ENCODE data around the gene TROAP.
"Not testable (repeated sequence)": the region's sequence is repeated elsewhere in the genome, so short reads cannot be mapped to it uniquely, and the experiment has no call there.

TROAP gene

DNA sequence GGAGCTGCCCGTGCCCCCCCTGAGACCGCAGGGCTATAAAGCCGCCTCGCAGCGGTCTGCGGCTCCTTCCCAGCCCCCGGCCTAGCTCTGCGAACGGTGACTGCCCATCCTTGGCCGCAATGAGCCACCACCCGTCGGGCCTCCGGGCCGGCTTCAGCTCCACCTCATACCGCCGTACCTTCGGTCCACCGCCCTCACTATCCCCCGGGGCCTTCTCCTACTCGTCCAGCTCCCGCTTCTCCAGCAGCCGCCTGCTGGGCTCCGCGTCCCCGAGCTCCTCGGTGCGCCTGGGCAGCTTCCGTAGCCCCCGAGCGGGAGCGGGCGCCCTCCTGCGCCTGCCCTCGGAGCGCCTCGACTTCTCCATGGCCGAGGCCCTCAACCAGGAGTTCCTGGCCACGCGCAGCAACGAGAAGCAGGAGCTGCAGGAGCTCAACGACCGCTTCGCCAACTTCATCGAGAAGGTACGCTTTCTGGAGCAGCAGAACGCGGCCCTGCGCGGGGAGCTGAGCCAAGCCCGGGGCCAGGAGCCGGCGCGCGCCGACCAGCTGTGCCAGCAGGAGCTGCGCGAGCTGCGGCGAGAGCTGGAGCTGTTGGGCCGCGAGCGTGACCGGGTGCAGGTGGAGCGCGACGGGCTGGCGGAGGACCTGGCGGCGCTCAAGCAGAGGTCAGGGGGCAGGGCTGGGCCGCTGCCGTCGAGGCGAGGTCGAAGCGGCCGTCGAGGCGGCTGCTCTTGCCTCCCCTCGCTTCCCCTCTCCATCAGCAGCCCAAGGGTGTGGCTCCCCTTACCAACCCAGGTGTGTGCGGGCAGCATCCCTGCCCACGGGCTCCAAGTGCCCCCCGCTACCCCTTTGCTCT is 27.7 kb upstream of the TROAP start, which contains the start of gene PRPH:
Gene PRPH, plus strand, starts transcription at position 66 of the 855 bp plus-strand sequence. Its CDS starts 54 bp downstream, at position 120.
- DNase-seq = no peak

DNA sequence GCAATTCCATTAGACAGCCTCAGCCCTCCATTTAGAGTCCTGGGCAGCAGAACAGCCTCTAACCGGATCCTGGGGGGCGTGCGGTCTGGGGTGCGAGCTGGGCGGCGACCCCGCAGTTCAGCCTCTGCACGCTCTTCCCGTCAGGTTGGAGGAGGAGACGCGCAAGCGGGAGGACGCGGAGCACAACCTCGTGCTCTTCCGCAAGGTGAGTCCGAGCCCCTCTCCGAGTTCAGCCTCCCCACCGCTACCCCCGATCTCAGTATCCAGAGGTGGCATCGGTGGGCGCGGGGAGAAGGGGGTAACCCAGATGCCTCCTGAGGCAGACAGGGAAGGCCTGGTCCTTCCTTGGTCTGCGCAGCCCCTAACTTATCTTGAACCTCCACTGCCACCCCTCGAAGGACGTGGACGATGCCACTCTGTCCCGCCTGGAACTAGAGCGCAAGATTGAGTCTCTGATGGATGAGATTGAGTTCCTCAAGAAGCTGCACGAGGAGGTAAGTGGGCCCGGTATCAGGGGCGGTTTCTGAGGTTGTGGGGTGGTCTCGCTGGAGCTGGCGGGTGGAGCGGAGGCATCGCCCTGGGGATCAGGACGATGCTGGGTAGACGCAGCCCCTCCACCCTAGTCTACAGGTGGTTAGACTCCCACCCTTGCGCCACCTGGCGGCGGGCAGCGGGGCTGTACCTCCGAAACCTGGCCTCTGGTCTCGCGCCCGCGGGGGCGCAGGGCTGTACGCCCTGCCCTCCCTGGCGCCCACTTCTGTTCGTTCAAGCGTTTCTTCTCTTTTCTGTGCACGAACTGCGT is 26.8 kb upstream of the TROAP start:
- DNase-seq = peak in 1 of 2 donors; percentile 41

DNA sequence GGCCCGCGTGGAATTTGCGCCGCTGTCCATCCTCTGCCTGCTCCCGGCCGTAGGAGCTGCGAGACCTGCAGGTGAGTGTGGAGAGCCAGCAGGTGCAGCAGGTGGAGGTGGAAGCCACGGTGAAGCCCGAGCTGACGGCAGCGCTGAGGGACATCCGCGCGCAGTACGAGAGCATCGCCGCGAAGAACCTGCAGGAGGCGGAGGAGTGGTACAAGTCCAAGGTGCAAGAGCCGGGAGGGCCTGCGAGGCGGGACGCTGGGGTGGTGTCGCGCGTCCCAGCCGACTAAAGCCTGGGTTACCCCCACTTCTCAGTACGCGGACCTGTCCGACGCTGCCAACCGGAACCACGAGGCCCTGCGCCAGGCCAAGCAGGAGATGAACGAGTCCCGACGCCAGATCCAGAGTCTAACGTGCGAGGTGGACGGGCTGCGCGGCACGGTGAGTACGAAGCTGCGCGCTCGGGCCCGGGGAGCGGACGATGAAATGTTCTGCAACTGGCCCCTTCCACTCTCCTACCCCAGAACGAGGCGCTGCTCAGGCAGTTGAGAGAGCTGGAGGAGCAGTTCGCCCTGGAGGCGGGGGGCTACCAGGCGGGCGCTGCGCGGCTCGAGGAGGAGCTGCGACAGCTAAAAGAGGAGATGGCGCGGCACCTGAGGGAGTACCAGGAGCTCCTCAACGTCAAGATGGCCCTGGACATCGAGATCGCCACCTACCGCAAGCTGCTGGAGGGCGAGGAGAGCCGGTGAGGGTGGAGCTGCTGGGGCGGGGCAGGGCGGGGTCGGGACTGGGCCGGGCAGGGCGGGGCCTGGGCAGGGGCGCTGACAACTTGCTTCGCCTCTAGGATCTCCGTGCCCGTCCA is 26.0 kb upstream of the TROAP start:
- peak; percentile 35 to 50 for DNase-seq

GRCh38 chr12:49297695-49298060 is 25.4 kb upstream of the TROAP start:
- no peak for DNase-seq

- peak; percentile 24 to 47 for DNase-seq
Observed at GRCh38 chr12:49298160-49298559, 24.9 kb upstream of the TROAP start.

DNA sequence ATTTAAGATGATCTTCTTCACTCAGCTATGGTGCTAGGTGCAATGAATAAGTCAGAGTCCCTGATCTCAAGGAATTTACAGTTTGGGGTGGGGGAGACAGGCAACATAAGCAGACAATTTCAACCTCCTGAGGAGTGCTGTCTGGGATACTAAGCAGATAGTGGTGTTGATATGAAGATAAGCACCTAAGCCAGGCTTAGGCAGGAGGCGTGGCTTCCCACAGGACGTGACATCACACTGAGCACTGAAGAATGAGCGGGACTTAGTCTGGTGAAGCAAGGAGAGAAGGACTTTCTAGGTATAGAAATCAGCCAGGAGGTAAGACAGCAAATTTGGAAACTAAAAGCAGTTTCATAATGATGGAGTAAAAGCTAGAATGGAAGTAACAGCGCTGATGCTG is 21.3 kb upstream of the TROAP start:
- no peak for DNase-seq

- DNase-seq = no peak
Observed at GRCh38 chr12:49304161-49304560, 18.9 kb upstream of the TROAP start.

DNA sequence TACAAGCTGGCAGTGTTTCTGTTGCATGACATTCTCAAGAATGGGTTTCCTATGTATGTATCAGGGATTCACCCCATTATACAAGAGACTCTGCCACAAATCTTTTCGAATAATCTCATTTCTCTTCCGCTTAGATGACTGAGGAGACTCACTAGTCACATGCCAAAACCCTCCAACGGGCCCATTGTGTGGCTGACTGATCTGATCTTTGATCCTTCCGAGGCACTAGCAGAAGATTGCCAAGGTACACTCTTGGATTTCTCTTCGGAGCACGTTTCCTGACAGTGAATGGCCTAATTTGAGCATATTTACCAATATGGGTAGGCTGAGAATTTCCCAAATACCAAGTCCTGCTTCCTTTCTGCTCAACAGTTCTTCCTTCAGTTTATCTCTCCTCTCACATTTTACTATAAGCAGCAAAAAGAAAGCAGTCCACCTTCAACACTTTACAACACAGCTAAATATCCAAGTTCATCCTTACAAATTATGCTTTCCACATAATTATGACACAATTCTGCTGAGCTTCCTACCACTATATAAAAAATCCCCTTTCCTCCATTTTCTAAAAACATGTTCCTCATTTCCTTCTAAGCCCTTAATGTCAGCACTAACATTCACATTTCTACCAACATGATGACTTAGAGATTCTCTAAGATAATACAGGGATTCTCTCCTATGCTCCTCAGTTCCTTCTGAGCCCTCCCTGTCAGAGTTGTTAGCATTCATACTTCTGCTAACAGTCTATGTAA is 17.1 kb upstream of the TROAP start:
- peak; percentile 71 to 80 for DNase-seq

DNA sequence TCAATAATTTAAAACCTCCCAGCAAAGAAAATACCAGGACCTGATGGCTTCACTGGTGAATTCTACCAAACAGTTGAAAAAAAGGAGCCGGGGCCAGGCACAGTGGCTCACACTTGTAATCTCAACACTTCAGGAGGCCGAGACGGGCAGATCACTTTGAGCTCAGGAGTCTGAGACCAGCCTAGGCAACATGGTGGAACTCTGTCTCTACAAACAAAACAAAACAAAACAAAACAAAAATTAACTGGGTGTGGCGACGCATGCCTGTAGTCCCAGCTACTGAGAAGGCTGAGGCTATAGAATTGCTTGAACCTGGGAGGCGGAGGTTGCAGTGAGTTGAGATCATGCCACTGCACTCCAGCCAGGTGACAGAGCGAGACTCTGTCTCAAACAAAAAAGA is 13.7 kb upstream of the TROAP start:
- no peak for DNase-seq

DNA sequence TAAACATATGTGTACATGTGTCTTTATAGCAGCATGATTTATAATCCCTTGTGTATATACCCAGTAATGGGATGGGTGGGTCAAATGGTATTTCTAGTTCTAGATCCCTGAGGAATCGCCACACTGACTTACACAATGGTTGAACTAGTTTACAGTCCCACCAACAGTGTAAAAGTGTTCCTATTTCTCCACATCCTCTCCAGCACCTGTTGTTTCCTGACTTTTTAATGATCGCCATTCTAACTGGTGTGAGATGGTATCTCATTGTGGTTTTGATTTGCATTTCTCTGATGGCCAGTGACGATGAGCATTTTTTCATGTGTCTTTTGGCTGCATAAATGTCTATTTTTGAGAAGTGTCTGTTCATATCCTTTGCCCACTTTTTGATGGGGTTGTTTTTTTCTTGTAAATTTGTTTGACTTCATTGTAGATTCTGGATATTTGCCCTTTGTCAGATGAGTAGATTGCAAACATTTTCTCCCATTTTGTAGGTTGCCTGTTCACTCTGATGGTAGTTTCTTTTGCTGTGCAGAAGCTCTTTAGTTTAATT is 12.5 kb upstream of the TROAP start:
- not testable (repeated sequence) for DNase-seq

GRCh38 chr12:49314811-49315210 is 8.2 kb upstream of the TROAP start:
- peak in 1 of 2 donors; percentile 56 for DNase-seq

GRCh38 chr12:49317118-49317517 is 5.9 kb upstream of the TROAP start:
- not testable (repeated sequence) for DNase-seq

GRCh38 chr12:49320411-49321103 is 2.5 kb upstream of the TROAP start:
- DNase-seq = not testable (repeated sequence)

DNA sequence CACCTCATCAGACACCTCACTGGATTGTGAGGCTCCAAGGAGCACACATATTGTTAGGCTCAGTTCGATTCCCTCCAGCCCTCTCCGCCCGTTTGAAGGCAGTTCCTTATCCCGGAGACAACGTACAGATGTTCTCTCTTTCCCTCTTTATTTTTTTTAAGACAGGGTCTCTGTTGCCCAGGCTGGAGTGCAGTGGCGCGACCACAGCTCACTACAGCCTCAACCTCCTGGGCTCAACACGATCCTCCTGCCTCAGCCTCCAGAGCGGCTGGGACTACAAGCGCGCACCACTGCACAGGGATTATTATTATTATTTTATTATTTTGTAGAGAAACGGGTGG is 718 bp upstream of the TROAP start:
- no peak for DNase-seq

DNA sequence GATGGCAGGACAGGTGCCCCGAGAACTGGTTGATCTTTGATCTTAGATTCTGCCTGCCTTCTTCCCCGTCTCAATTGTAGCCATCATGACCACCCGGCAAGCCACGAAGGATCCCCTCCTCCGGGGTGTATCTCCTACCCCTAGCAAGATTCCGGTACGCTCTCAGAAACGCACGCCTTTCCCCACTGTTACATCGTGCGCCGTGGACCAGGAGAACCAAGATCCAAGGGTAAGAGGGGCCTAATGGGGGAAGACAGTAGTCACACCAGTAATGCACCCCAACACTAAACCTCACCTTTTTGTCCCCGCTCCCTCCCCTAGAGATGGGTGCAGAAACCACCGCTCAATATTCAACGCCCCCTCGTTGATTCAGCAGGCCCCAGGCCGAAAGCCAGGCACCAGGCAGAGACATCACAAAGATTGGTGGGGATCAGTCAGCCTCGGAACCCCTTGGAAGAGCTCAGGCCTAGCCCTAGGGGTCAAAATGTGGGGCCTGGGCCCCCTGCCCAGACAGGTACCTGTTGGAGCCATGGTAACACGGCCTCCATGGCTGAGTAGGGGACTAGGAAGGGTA is 556 bp downstream of the TROAP start:
- no peak for DNase-seq

GRCh38 chr12:49325606-49326005 is 2.6 kb downstream of the TROAP start:
- DNase-seq = no peak

DNA sequence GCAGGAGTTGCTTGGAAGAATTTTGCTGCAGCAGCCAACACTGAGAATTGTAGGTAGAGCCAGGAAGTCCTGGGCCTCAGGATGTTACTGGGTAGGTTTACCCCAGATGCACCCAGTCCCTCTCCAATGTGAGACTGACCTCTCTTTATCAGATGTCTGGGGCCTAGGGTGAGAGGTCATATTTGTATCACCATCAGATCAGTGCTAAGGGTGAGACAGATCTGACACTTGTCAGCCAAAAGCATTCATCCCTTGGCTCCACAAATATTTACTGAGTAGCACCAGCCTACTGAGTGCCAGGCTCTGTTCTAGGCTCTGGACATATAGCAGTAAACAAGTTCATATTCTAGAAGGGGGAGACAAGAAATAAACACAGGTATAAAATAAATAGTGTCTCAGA is 4.3 kb downstream of the TROAP start:
- no peak for DNase-seq

DNA sequence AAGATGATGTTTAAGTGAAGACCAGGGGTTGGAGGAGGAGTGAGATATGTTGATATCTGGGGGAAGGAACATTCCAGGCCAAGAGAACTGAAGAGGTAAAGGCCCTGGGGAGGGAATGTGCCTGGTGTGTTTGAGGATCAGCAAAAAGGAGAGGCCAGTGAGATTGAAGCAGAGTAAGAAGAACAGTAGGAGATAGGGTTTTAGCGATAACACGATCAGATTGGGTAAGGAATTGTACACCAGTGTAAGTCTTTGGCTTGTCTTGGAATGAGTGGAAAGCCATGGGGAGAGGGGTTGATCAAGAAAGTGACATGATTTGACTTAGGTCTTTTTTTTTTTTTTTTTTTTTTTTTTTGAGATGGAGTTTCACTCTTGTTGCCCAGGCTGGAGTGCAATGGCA is 4.8 kb downstream of the TROAP start:
- no peak for DNase-seq

GRCh38 chr12:49328816-49329215 is 5.8 kb downstream of the TROAP start:
- DNase-seq = no peak

GRCh38 chr12:49330032-49330619 is 7.1 kb downstream of the TROAP start:
- no peak for DNase-seq

Data from inflammatory macrophage treated with lipopolysaccharide for 1 hour (primary cell).